H7 (cell line): ENCODE data around the gene USP14. TPM values are rescaled to one million over a fixed set of nuclear protein-coding genes. Genes with fewer than 3 reads are reported as not detected.

Experiments
- DNase-seq: peaks from one replicate; pipeline ENCODE4 v3.0.0; 2012
- H3K27me3 ChIP-seq: 2 replicates; pipeline ENCODE4 v1.6.0; 2011; ENCODE audit warnings: mild to moderate bottlenecking, low read length; ENCODE audit not compliant: control insufficient read depth, insufficient read depth
- H3K36me3 ChIP-seq: replicated peaks from 2 replicates; pipeline ENCODE4 v1.5.1; 2011; ENCODE audit warnings: low read length; ENCODE audit not compliant: control insufficient read depth, insufficient read depth
- H3K4me3 ChIP-seq: 2 replicates; pipeline ENCODE4 v1.5.1; 2011; ENCODE audit warnings: low read depth, mild to moderate bottlenecking, control low read depth, low read length, moderate library complexity; ENCODE audit not compliant: insufficient read depth
- total RNA-seq: library from RNA; depleted of rRNA; stranded (reverse); fragments of >200 nt; shearing (Covaris generic); gene quantifications from 2 replicates; pipeline ENCODE4 v1.2.3, GENCODE V29; 2014; rRNA removed

Gene USP14
- total RNA-seq, 1 experiment from 2014 or later = 15.7 TPM

DNA sequence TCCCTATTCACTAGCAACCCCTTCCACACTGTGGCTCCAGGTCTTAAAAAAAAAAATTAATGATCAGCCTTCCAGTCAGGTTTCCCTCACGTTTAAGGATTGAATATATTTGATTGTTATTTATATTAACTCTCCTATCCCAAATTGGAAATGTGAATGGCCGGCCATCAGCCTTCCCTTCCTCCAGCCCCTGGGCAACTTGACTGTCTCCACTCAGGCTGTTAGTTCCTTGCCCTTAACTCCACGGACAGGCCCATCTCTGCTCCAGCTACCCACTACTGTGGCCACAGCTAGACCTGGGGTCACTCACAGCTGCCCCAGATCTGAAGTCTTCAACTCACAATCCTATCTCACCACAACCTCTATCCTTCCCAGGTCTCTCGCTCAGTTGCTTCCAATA is 69.5 kb downstream of the USP14 start:
- no peaks in the 10 kb centered on the region for H3K27me3 ChIP-seq

GRCh38 chr18:228586-228985 is 70.2 kb downstream of the USP14 start:
- DNase-seq = no peak
- peaks cover 8% of the 10 kb centered on the region for H3K36me3 ChIP-seq
- no peaks in the 10 kb centered on the region for H3K27me3 ChIP-seq
- H3K4me3 ChIP-seq = no peak overlapping the region

More for the DNA sequence above, 69.5 kb downstream of the USP14 start:
- H3K36me3 ChIP-seq = peaks cover 10% of the 10 kb centered on the region
- no peak for DNase-seq
- H3K4me3 ChIP-seq = no peak overlapping the region

DNA sequence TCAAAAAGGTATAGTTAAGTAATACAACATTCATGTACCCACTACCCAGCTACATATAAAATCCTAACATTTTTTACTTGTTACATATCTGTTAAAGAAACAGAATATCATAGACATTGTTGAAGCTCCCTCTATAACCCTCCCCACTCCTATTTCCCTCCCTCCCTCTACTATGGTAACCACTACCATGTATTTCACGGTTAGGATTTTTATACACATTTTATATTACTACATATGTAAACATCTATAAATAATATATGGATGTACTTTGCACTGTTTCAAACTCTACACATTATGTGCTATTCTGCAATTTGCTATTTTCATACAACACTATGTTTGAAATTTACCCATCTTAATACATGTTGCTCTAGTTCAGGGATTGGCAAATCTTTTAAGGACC is 73.2 kb downstream of the USP14 start:
- Histone ChIP-seq H3K27me3 (no peaks in the 10 kb centered on the region), H3K36me3 (peaks cover 1% of the 10 kb centered on the region), H3K4me3 (no peak overlapping the region)
- DNase-seq = no peak

GRCh38 chr18:240175-240574 is 81.8 kb downstream of the USP14 start:
- Histone ChIP-seq H3K36me3 (peaks cover 4% of the 10 kb centered on the region), H3K27me3 (no peaks in the 10 kb centered on the region), H3K4me3 (no peak overlapping the region)
- no peak for DNase-seq

DNA sequence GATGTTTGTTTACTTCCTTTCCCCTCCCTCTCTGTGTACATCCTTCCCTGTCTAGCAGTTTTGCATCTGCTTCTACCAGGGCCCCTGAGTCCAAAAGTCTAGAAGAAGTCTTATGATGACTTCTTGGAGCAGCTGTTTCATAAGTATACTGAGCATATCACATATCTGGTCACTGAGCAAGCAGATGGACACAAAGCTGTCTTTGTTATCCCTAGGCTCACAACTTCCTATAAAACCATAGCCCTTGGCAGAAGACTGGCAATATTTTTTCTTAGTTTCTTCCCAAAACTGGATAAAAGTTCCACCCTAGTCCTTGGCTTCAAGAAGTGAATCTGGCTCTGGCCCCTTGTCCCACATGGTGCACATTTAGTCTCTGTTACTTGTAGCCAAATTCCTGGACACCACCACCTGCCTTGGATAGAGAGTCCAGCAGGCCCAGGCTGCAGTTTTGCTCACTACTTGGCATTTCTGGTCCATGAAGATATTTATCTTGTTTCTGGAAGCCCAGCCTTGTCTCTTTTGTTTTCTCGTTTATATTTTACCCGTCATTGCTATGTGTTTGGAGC is 87.0 kb downstream of the USP14 start:
- Histone ChIP-seq H3K36me3 (peaks cover 11% of the 10 kb centered on the region), H3K4me3 (no peak overlapping the region), H3K27me3 (no peaks in the 10 kb centered on the region)
- DNase-seq = no peak

- H3K27me3 ChIP-seq = no peaks in the 10 kb centered on the region
- no peak for DNase-seq
- H3K36me3 ChIP-seq = peaks cover 22% of the 10 kb centered on the region
- no peak overlapping the region for H3K4me3 ChIP-seq
Observed at GRCh38 chr18:248053-248452, 89.7 kb downstream of the USP14 start.

DNA sequence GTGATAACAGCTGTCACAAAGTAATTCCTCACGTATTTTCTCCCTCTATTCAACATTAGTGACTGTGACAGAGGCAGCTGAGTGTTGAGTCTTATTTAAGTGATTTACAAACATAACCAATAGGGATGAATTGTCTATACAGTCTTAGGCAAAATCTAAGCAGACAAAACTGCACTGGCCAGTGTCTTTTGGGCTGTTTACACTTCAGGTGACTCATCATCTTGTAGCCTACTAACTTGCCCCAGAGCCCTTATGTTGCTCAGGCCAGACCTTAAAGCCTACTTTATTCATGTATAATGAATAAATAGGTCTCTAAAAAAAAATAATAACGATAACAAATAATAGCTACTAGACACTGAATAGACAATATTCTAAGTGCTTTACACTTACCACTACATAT is 92.3 kb downstream of the USP14 start:
- no peak overlapping the region for H3K4me3 ChIP-seq
- H3K36me3 ChIP-seq = peaks cover 21% of the 10 kb centered on the region
- DNase-seq = no peak
- H3K27me3 ChIP-seq = no peaks in the 10 kb centered on the region

DNA sequence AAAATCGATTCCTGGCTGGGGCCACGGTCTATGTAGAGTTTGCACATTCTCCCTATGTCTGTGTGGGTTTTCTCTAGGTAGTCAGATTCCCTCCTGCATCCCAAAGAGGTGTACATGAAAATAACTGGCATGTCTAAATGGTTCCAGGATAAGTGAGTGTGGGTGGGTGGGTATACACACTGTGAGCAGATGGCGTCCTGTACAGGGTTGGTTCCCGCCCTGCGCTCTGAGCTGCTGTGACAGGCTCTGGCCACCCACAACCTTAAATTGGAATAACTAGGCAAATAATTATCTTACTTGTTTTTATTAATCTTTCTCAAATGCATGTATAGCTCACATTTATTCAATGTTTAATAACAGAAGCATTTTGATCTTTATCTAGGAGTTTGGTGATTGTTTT is 93.2 kb downstream of the USP14 start:
- DNase-seq = no peak
- H3K4me3 ChIP-seq = no peak overlapping the region
- H3K27me3 ChIP-seq = no peaks in the 10 kb centered on the region
- peaks cover 21% of the 10 kb centered on the region for H3K36me3 ChIP-seq

DNA sequence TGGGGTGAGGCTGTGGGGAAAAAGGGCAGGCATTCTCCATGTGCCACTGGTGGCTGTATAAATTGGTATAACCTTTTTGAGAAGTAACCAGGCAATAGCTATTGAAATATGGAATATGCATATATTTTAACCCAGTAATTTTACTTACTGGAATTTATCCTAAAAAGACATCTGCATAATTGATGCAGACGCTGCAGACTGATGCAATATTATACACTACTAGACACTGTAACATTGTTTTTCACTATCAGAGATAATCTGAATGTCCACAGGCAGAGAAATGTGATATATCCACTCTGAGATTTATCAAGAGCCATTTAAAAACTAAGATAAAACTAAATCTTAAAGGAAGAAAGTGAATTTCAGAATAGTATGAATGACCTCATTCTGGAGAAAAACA is 94.8 kb downstream of the USP14 start:
- Histone ChIP-seq H3K36me3 (peaks cover 23% of the 10 kb centered on the region), H3K27me3 (no peaks in the 10 kb centered on the region), H3K4me3 (no peak overlapping the region)
- no peak for DNase-seq

DNA sequence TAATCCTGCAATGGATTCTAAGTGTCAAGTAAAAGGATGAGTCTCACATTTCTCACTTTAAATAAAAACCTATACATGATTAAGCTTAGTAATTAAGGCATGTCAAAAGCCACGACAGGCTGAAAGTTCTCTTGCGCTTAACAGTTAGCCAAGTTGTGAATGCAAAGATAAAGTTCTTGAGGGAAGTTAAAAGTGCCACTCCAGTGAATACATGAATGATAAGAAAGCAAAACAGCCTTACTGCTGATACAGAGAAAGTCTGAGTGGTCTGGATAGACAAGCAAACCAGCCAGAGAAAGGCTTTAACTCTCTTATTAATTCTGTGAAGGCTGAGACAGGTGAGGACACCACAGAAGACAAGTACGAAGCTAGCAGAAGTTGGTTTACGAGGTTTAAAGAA is 96.8 kb downstream of the USP14 start:
- H3K4me3 ChIP-seq = no peak overlapping the region
- no peak for DNase-seq
- peaks cover 24% of the 10 kb centered on the region for H3K36me3 ChIP-seq
- H3K27me3 ChIP-seq = no peaks in the 10 kb centered on the region

DNA sequence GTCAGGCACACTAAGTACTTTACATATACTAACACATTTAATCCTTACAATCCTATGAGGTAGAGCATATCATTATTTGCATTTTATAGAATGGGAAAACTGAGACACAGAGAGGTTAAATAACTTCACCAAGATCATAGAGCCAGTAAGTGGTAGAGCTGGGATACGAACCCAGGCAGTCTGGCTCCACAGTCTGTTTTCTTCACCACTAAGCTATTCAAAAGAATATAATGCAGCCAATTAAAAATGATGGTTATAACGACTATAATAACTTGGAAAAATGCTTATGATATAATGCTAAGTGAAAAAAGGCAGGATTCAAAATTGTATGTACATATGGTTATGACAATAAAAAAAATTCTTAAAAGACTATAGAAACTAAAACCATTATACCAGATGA is 102.2 kb downstream of the USP14 start:
- no peak for DNase-seq
- Histone ChIP-seq H3K27me3 (no peaks in the 10 kb centered on the region), H3K4me3 (no peak overlapping the region), H3K36me3 (peaks cover 14% of the 10 kb centered on the region)

DNA sequence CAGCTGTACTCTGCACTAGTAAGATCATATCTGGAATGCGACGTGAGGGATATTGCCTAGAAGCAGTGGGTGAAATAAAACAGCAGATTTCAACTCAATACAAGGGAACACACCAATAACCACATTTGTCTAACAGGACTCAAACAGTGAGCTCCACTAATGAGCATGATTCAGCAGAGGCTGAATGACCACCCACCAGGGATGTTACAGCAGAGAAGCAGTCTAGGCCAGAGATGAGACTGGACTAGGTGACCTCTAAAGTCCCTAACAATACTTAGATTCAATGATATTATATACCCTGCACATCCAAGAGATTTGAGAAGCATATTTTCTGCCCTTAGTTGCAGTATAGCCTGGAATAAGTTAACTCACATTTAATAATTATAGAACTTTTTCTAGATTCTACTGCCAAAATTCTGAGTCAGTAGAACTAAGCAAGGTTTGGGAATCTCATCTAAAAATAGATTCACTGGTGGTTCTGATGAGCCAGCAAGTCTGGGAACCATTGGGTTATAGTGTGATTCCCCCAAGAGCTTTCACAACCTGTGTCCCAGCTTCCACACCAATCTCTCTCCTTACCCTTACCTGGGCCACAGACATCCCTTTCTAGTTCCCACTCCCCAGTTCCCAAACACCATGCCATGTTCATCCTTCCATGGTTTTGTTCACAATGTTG is 103.2 kb downstream of the USP14 start:
- H3K36me3 ChIP-seq = peaks cover 11% of the 10 kb centered on the region
- DNase-seq = no peak
- no peak overlapping the region for H3K4me3 ChIP-seq

More for the DNA sequence above, 103.2 kb downstream of the USP14 start:
- H3K27me3 ChIP-seq = no peaks in the 10 kb centered on the region

Other genes starting within 250 kb of the USP14 start
- 0.11 and 0.17 TPM in 2 replicates for gene TUBB8B, start 108.9 kb upstream of the USP14 start, total RNA-seq
- gene THOC1, start 109.5 kb downstream of the USP14 start, total RNA-seq = 53.6 and 76.6 TPM in 2 replicates